ENCODE data around the gene PKNOX2.

PKNOX2 gene

GRCh38 chr11:125431481-125431880 lies 266.9 kb downstream of the PKNOX2 start:
- no peak overlapping the region for H3K9ac ChIP-seq (ENCODE audit: low read depth, low read length)
- DNase-seq: no peak
- no peaks in the 10 kb centered on the region for H3K36me3 ChIP-seq (ENCODE audit: insufficient read depth, low read length)
- TF ChIP-seq EZH2 (IDR thresholded peaks at IDR 0.05; ENCODE audit: borderline replicate concordance, low read depth, low read length, severe bottlenecking) (no peak), CTCF (IDR thresholded peaks at IDR 0.05; ENCODE audit: borderline replicate concordance, extremely low read depth, low read length, poor library complexity, severe bottlenecking) (no peak)
- peaks cover 12% of the 10 kb centered on the region for H3K27me3 ChIP-seq (ENCODE audit: insufficient read depth, low read length, poor library complexity)
- H3K27ac ChIP-seq (ENCODE audit: low read length): no peak overlapping the region
- no peaks in the 10 kb centered on the region for H3K9me3 ChIP-seq (ENCODE audit: insufficient read depth, low read length, severe bottlenecking)
- 0 out of 2 replicates have a peak, but pooled peaks cover 2% of the 10 kb centered on the region for H4K20me1 ChIP-seq (ENCODE audit: insufficient read depth, low read length)
- H2AFZ ChIP-seq (ENCODE audit: low read depth, low read length): no peak overlapping the region
- no peak overlapping the region for H3K4me3 ChIP-seq (ENCODE audit: low read depth in 1 of 2, low read length in 2 of 2)
- no peaks in the 10 kb centered on the region for H3K4me1 ChIP-seq (ENCODE audit: insufficient read depth, low read length)
- H3K4me2 ChIP-seq (ENCODE audit: insufficient read depth, low read length): no peak overlapping the region
- H3K79me2 ChIP-seq (ENCODE audit: insufficient read depth, low read length): no peaks in the 10 kb centered on the region
- ATAC-seq (ENCODE audit: insufficient read depth, low read depth): no peak

- Histone ChIP-seq H3K36me3 (ENCODE audit: insufficient read depth, low read length) (no peaks in the 10 kb centered on the region), H4K20me1 (ENCODE audit: insufficient read depth, low read length) (0 out of 2 replicates have a peak, but pooled peaks cover 2% of the 10 kb centered on the region), H3K4me3 (ENCODE audit: low read depth in 1 of 2, low read length in 2 of 2) (no peak overlapping the region), H3K79me2 (ENCODE audit: insufficient read depth, low read length) (no peaks in the 10 kb centered on the region), H3K4me2 (ENCODE audit: insufficient read depth, low read length) (no peak overlapping the region), H3K9me3 (ENCODE audit: insufficient read depth, low read length, severe bottlenecking) (no peaks in the 10 kb centered on the region), H3K4me1 (ENCODE audit: insufficient read depth, low read length) (no peaks in the 10 kb centered on the region), H3K27me3 (ENCODE audit: insufficient read depth, low read length, poor library complexity) (no peaks in the 10 kb centered on the region), H3K27ac (ENCODE audit: low read length) (no peak overlapping the region), H2AFZ (ENCODE audit: low read depth, low read length) (no peak overlapping the region), H3K9ac (ENCODE audit: low read depth, low read length) (no peak overlapping the region)
- ATAC-seq (ENCODE audit: insufficient read depth, low read depth): 0 out of 3 replicates have a peak, but pooled peaks have one; percentile 48
- TF ChIP-seq EZH2 (IDR thresholded peaks at IDR 0.05; ENCODE audit: borderline replicate concordance, low read depth, low read length, severe bottlenecking) (no peak), CTCF (IDR thresholded peaks at IDR 0.05; ENCODE audit: borderline replicate concordance, extremely low read depth, low read length, poor library complexity, severe bottlenecking) (peak; percentile 47)
- no peak for DNase-seq
These were observed 269.0 kb downstream of the PKNOX2 start for GRCh38 chr11:125433454-125434121.

GRCh38 chr11:125435461-125436238 lies 271.1 kb downstream of the PKNOX2 start:
- H2AFZ ChIP-seq (ENCODE audit: low read depth, low read length): no peak overlapping the region
- no peak for ATAC-seq (ENCODE audit: insufficient read depth, low read depth)
- H3K4me2 ChIP-seq (ENCODE audit: insufficient read depth, low read length): no peak overlapping the region
- H3K4me1 ChIP-seq (ENCODE audit: insufficient read depth, low read length): no peaks in the 10 kb centered on the region
- no peak overlapping the region for H3K4me3 ChIP-seq (ENCODE audit: low read depth in 1 of 2, low read length in 2 of 2)
- no peak overlapping the region for H3K27ac ChIP-seq (ENCODE audit: low read length)
- H3K9me3 ChIP-seq (ENCODE audit: insufficient read depth, low read length, severe bottlenecking): no peaks in the 10 kb centered on the region
- H3K9ac ChIP-seq (ENCODE audit: low read depth, low read length): no peak overlapping the region
- 0 out of 2 replicates have a peak, but pooled peaks cover 3% of the 10 kb centered on the region for H4K20me1 ChIP-seq (ENCODE audit: insufficient read depth, low read length)
- no peak for TF ChIP-seq CTCF (IDR thresholded peaks at IDR 0.05; ENCODE audit: borderline replicate concordance, extremely low read depth, low read length, poor library complexity, severe bottlenecking)
- H3K27me3 ChIP-seq (ENCODE audit: insufficient read depth, low read length, poor library complexity): peaks cover 6% of the 10 kb centered on the region
- no peaks in the 10 kb centered on the region for H3K79me2 ChIP-seq (ENCODE audit: insufficient read depth, low read length)
- no peak for DNase-seq
- H3K36me3 ChIP-seq (ENCODE audit: insufficient read depth, low read length): no peaks in the 10 kb centered on the region
